Measurements from ENCODE around the gene NCOR2. TPM values are rescaled to one million over a fixed set of nuclear protein-coding genes. Genes with fewer than 3 reads are reported as not detected.

Gene NCOR2
- total RNA-seq, 2 donors from 2014 or later = 228 to 229 TPM

DNA sequence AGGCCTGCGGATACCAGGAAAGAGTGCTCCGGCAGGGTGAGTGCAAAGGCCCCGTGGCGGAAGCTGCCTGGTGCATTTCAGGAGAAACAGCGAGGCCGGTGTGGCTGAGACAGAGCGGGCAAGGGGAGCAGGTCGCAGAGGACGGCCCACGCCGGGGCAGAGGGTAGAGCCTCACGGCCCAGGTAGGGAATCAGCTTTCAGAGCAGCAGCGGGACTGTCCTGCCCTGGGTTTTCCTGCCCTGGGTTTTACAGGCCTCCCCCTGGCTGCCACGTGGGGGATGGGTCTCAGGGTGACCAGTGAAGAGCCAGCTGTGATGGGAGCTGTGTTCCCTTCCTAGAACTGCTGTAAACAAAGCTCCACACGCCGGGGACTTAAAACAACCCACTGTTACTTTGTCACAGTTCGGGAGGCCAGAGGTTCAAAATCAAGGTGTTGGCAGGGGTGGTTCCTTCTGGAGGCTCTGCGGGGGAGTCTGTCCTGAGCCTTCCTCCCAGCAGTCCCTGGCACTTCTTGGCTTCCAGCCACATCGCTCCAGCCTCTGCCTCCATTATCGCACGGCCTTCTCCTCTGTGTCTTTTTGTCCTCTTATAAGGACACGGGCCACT lies 10.4 kb downstream of the NCOR2 start:
- H3K4me3 ChIP-seq = no peak overlapping the region
- H3K27me3 ChIP-seq (replicated peaks; ENCODE audit: insufficient read depth) = no peaks in the 10 kb centered on the region
- TF ChIP-seq, protein P1, sequence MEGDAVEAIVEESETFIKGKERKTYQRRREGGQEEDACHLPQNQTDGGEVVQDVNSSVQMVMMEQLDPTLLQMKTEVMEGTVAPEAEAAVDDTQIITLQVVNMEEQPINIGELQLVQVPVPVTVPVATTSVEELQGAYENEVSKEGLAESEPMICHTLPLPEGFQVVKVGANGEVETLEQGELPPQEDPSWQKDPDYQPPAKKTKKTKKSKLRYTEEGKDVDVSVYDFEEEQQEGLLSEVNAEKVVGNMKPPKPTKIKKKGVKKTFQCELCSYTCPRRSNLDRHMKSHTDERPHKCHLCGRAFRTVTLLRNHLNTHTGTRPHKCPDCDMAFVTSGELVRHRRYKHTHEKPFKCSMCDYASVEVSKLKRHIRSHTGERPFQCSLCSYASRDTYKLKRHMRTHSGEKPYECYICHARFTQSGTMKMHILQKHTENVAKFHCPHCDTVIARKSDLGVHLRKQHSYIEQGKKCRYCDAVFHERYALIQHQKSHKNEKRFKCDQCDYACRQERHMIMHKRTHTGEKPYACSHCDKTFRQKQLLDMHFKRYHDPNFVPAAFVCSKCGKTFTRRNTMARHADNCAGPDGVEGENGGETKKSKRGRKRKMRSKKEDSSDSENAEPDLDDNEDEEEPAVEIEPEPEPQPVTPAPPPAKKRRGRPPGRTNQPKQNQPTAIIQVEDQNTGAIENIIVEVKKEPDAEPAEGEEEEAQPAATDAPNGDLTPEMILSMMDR (IDR thresholded peaks at IDR 0.05) = no peak
- no peak for ATAC-seq (ENCODE audit: insufficient number of reproducible peaks, low FRiP score, low read depth)
- no peaks in the 10 kb centered on the region for H3K36me3 ChIP-seq
- H3K4me1 ChIP-seq (ENCODE audit: control insufficient read depth in 1 of 2, low read depth in 2 of 2) = peaks cover 24 to 59% of the 10 kb centered on the region in 2 donors
- no peak overlapping the region for H3K27ac ChIP-seq
- no peaks in the 10 kb centered on the region for H3K9me3 ChIP-seq
- no peak for DNase-seq (ENCODE audit: low spot score)

DNA sequence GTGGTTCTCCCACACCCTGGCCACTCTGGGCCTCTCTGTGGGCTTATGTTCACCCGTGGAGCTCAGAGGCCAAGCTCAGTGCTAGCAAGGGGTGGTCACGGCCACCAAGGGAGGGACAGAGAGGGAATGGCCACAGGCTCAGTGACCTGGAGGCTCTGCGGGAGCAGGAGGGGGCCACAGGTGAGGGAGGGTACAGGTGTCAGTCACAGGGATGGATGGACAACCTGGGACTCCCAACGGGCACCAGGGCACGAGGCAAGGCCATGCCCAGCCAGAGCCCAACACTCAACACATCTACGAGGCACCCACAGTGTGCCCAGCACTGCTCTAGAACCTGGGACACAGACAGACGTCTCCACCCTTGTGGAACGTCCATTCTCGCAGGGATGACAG lies 11.3 kb downstream of the NCOR2 start:
- H3K4me3 ChIP-seq = no peak overlapping the region
- DNase-seq (ENCODE audit: low spot score) (no peak), ATAC-seq (ENCODE audit: insufficient number of reproducible peaks, low FRiP score, low read depth) (no peak)
- H3K36me3 ChIP-seq = no peaks in the 10 kb centered on the region
- no peaks in the 10 kb centered on the region for H3K9me3 ChIP-seq
- no peaks in the 10 kb centered on the region for H3K27me3 ChIP-seq (replicated peaks; ENCODE audit: insufficient read depth)
- TF ChIP-seq, protein P1 (IDR thresholded peaks at IDR 0.05) = no peak
- peaks cover 27 to 69% of the 10 kb centered on the region in 2 donors for H3K4me1 ChIP-seq (ENCODE audit: control insufficient read depth in 1 of 2, low read depth in 2 of 2)
- H3K27ac ChIP-seq = no peak overlapping the region

DNA sequence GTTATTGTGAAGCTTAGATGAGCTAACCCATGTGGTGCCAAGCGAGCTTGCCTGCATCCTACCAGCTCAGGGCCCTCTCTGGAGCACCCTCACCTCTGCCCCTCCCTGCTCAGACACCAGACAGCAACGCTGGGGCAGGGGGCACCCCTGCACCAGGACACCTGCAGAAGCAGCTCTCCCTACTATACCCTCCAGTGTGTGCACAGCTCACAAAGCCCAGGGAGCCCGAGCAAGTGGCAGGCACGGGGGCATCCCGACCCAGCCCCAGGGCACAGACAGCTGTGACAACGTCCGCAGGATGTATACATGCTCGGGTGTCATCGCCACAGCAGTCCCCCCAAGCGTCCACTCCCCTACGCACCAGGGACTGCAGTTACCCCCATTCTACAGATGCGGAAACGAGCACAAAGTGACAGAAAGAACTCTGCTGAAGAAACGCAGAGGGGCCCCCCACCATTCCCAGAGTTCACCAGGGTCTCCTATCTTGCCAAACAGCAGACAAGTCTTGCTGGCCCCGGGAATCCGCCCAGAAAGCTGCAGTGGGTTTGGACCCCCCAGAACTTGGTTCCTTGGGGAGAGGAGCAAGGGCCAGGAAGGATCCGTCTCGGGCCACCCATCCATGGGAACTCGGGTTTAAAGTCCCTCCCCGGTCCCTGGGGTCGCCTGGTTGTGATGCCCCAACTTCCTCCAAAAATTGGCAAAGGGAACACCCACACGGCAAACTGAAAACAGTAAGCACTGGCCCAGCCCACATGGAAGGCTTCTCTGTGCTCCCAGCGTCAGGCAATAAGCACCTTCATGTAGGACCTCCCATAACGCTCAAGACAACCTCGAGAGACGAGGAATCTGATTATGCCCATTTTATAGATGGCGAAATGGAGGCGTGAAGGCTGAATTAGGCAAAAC lies 12.0 kb downstream of the NCOR2 start:
- DNase-seq (ENCODE audit: low spot score) (no peak), ATAC-seq (ENCODE audit: insufficient number of reproducible peaks, low FRiP score, low read depth) (no peak)
- no peak overlapping the region for H3K27ac ChIP-seq
- H3K4me1 ChIP-seq (ENCODE audit: control insufficient read depth in 1 of 2, low read depth in 2 of 2) = peaks cover 30 to 71% of the 10 kb centered on the region in 2 donors
- H3K27me3 ChIP-seq (replicated peaks; ENCODE audit: insufficient read depth) = no peaks in the 10 kb centered on the region
- peak overlapping the region; percentile 42 for H3K4me3 ChIP-seq
- no peaks in the 10 kb centered on the region for H3K36me3 ChIP-seq
- TF ChIP-seq, protein P1 (IDR thresholded peaks at IDR 0.05) = no peak
- no peaks in the 10 kb centered on the region for H3K9me3 ChIP-seq

DNA sequence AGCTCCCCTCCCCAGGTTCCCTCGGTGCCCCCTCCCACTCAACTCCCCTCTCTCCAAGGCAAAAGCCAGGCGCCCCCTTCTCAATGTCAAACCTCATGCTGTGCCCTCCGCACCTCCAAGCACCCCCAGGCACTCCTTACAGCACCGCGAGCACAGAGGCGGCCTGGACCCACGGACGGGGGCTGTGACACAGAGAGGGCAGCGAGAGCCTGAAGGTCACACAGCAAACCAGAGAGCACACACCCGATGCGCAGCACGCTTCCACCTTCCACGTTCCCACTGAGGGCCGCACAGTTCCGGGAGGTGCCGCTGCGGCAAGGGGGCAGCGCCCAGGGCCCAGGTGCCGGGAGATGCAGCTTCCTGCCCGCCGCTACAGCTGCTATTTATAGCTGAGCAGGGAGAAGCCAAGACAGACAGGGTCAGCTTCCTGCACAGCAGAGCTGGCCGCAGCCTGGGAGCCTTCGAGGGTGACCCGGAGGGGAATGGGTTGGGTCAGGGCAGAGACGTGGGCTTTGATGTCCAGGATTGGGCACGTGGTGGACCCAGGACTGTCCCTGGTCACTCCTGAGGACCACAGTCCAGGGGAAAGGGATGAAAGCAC lies 12.9 kb downstream of the NCOR2 start:
- ATAC-seq (ENCODE audit: insufficient number of reproducible peaks, low FRiP score, low read depth) = no peak
- peak overlapping the region; percentile 42 for H3K4me3 ChIP-seq
- no peaks in the 10 kb centered on the region for H3K27me3 ChIP-seq (replicated peaks; ENCODE audit: insufficient read depth)
- H3K4me1 ChIP-seq (ENCODE audit: control insufficient read depth in 1 of 2, low read depth in 2 of 2) = peaks cover 39 to 73% of the 10 kb centered on the region in 2 donors
- TF ChIP-seq, protein P1 (IDR thresholded peaks at IDR 0.05) = no peak
- H3K36me3 ChIP-seq = no peaks in the 10 kb centered on the region
- no peaks in the 10 kb centered on the region for H3K9me3 ChIP-seq
- H3K27ac ChIP-seq = no peak overlapping the region
- DNase-seq (ENCODE audit: low spot score) = no peak

DNA sequence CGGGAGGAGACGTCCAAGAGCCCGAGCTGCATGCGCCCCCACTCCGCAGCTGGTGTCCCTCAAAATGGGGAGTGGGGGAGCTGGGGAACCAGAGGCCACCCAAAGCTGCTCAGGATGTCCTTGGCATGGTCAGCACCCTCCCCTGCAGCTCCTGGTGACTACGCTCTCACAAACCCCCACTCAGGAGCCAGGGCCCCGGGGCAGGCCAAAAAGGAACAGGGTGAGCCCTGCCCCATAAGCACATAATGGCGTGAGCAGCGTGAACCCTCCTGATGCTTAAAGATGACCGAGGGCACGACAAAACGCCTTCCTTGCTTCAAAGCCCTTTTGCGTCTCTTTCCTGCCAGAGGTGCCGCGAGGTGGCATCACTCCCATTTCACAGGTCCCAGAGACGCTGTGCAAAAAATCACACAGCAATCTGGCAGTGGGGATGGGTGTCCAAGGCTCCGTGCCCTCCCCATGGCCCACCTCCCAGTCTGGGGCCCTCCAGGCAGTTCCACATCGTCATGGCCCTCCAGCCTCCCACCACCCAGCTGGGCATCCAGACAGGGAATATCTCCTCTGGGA lies 13.5 kb downstream of the NCOR2 start:
- Histone ChIP-seq H3K4me1 (ENCODE audit: control insufficient read depth in 1 of 2, low read depth in 2 of 2) (peaks cover 45 to 79% of the 10 kb centered on the region in 2 donors), H3K4me3 (no peak overlapping the region), H3K27ac (no peak overlapping the region), H3K27me3 (replicated peaks; ENCODE audit: insufficient read depth) (no peaks in the 10 kb centered on the region), H3K36me3 (no peaks in the 10 kb centered on the region), H3K9me3 (no peaks in the 10 kb centered on the region)
- ATAC-seq (ENCODE audit: insufficient number of reproducible peaks, low FRiP score, low read depth) (no peak), DNase-seq (ENCODE audit: low spot score) (no peak)
- TF ChIP-seq, protein P1 (IDR thresholded peaks at IDR 0.05) = no peak

Measured in thoracic aorta (tissue), 2 donors.